Mucosa of descending colon (tissue), 3 donors: ENCODE results near the gene ZNF148. TPM values are rescaled to one million over a fixed set of nuclear protein-coding genes. Genes with fewer than 3 reads are reported as not detected.

ENCODE experiments used
- ATAC-seq: fragments of 200-7000 bp; cut with Tn5 transposase; one replicate; pipeline ENCODE4 v1.9.1; 2020; ENCODE audit warnings: mild to moderate bottlenecking, moderate library complexity
- DNase-seq, 3 donors: peaks; one replicate each; pipeline ENCODE4 v3.0.0-alpha.2; 2020
- H3K36me3 ChIP-seq: fragments of 200-600 bp; one replicate; pipeline ENCODE4 v1.8.0; 2021; ENCODE audit warnings: low read depth, mild to moderate bottlenecking
- H3K4me1 ChIP-seq: fragments of 200-600 bp; one replicate; pipeline ENCODE4 v1.8.0; 2021; ENCODE audit warnings: low read depth, mild to moderate bottlenecking
- H3K4me3 ChIP-seq: fragments of 200-600 bp; one replicate; pipeline ENCODE4 v1.8.0; 2021; ENCODE audit warnings: mild to moderate bottlenecking
- H3K9me3 ChIP-seq: fragments of 200-600 bp; one replicate; pipeline ENCODE4 v1.8.0; 2021; ENCODE audit warnings: mild to moderate bottlenecking
- intact Hi-C, 2 donors: fragments of 100-400 bp; cut with DNase I in 1 of 2; cut with micrococcal nuclease in 1 of 2; formaldehyde crosslinking; loops; one replicate each; pipeline versions ENCODE4 v1.11.0 to v1.11.1; 2022; cut with DNase I, micrococcal nuclease
- total RNA-seq, 3 donors: library from RNA; stranded (reverse); fragmentation: NEBNext Ultra II Directional in 2 of 3; extraction: Animal tissue kit (Norgen Biotek cat#: 25700) in 2 of 3; gene quantifications; one replicate each; pipeline versions ENCODE4 v1.2.1 to v1.2.4, GENCODE V29; 2021 to 2023
- TF ChIP-seq, protein P1 (sequence below): fragments of 200-600 bp; IDR thresholded peaks from one replicate; pipeline ENCODE4 v1.8.0; 2022; ENCODE audit warnings: antibody characterized with exemption, mild to moderate bottlenecking
- donor health status: DM: no; HTN: no; CAD: no; lungs with moderate emphysema.
- donor health status: DM: no; HTN: no; CAD: no.
- donor health status: DM: no; HTN: yes; CAD: no.

Gene ZNF148
- total RNA-seq, 3 donors from 2014 or later: 39.8 to 79.5 (median 42.6) TPM

DNA sequence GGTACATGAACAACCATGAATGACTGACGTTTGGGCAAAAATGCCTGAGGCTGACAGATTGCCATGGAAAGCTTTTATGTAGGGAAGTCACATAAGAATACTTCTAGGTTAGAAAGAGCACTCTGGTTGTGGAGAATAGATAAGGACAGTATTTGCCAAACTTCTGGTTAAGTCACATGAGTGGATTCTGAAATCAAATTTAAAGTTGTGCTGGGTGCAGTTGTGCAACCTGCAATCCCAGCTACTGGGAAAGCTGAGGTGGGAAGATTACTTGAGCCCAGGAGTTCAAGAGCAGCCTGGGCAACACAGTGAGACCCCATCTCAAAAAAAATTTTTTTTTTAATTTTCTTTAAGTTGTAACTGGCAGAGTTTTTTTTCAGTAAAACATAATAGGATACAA is 7.2 kb upstream of the ZNF148 start:
- no peak overlapping the region for H3K4me3 ChIP-seq
- H3K9me3 ChIP-seq: no peaks in the 10 kb centered on the region
- DNase-seq: no peak
- no peaks in the 10 kb centered on the region for H3K36me3 ChIP-seq
- H3K4me1 ChIP-seq: no peaks in the 10 kb centered on the region
- intact Hi-C loops: no loop called here
- TF ChIP-seq, protein P1, sequence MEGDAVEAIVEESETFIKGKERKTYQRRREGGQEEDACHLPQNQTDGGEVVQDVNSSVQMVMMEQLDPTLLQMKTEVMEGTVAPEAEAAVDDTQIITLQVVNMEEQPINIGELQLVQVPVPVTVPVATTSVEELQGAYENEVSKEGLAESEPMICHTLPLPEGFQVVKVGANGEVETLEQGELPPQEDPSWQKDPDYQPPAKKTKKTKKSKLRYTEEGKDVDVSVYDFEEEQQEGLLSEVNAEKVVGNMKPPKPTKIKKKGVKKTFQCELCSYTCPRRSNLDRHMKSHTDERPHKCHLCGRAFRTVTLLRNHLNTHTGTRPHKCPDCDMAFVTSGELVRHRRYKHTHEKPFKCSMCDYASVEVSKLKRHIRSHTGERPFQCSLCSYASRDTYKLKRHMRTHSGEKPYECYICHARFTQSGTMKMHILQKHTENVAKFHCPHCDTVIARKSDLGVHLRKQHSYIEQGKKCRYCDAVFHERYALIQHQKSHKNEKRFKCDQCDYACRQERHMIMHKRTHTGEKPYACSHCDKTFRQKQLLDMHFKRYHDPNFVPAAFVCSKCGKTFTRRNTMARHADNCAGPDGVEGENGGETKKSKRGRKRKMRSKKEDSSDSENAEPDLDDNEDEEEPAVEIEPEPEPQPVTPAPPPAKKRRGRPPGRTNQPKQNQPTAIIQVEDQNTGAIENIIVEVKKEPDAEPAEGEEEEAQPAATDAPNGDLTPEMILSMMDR: no peak
- ATAC-seq: no peak

DNA sequence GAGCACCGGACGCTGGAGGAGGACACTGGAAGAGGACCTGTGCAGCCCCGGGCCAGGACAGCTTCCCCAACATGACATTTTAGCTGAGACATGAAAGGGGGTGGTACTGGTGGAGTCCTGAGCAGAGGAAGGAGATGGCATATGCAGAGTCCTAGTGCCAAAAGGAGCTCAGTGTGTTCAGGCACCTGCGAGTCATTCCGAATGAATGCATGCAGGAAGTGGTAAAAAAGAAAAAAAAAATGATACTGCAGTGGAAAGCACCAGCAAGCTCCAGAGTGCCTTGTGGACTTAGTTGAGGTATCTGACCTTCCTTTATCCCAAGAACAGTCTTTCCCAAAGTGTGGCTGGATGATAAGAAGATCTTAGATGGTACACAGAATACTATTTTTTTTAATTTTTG is 6.6 kb upstream of the ZNF148 start:
- H3K4me1 ChIP-seq: no peaks in the 10 kb centered on the region
- H3K9me3 ChIP-seq: no peaks in the 10 kb centered on the region
- no peaks in the 10 kb centered on the region for H3K36me3 ChIP-seq
- intact Hi-C loops: no loop called here
- DNase-seq (no peak), ATAC-seq (peak; percentile 38)
- TF ChIP-seq, protein P1: no peak
- no peak overlapping the region for H3K4me3 ChIP-seq

DNA sequence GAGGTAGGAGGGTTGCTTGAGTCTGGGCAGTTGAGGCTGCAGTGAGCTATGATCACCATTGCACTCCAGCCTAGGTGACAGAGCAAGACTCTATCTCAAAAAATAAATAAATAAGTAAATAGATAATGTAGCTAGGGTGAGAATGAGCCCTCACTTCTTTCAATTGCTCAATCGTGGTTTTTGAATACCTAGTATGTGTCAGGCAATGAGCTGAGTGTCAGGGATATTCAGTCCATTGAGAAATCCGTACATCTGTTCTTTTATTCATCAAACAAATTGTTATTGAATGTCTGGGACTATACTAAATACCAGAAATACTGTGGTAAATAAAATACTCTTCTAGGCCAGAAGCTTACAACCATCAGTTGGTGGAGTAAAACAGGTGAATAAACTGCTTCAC is 6.2 kb upstream of the ZNF148 start:
- H3K4me1 ChIP-seq: no peaks in the 10 kb centered on the region
- ATAC-seq (no peak), DNase-seq (no peak)
- intact Hi-C loops: no loop called here
- no peaks in the 10 kb centered on the region for H3K36me3 ChIP-seq
- no peak overlapping the region for H3K4me3 ChIP-seq
- TF ChIP-seq, protein P1: no peak
- H3K9me3 ChIP-seq: no peaks in the 10 kb centered on the region

DNA sequence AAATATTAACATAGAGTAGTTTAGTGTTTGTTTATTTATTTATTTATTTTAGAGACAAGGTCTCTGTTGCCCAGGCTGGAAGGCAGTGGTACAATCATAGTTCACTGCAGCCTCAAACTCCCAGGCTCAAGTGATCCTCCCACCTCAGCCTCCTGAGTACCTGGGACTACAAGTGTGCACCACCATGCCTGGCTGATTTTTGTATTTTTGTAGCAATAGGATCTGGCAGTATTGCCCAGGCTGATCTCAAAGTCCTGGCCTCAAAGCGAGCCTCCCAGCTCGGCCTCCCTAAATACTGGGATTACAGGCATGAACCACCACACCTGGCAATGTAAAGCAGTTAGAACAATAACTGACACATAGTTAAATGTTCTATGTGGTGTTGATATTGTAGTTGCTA is 4.4 kb upstream of the ZNF148 start:
- intact Hi-C loops: no loop called here
- ATAC-seq (no peak), DNase-seq (no peak)
- Histone ChIP-seq H3K4me3 (no peak overlapping the region), H3K4me1 (no peaks in the 10 kb centered on the region), H3K9me3 (no peaks in the 10 kb centered on the region), H3K36me3 (no peaks in the 10 kb centered on the region)
- TF ChIP-seq, protein P1: no peak

DNA sequence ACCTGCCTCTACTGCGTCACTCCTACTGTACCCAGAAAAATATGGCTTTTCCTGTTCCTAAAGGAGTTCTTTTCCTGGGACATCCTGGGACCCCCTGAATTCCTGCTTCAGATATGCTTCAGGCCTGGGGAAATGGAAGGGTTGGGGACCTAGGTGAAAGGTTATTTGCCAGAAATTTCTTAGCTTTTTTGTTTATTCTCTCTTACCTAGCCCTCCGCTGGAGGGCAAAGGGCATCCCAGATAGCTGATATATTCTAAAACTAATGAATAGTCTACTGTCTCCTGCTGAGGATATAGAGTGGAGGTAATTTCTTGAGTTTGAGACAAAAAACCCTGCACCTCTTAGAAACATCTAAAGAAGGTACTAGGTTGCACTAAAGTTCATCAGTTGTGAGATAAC is 3.6 kb upstream of the ZNF148 start:
- no peaks in the 10 kb centered on the region for H3K9me3 ChIP-seq
- DNase-seq (no peak), ATAC-seq (no peak)
- TF ChIP-seq, protein P1: no peak
- peaks cover 3% of the 10 kb centered on the region for H3K4me1 ChIP-seq
- H3K36me3 ChIP-seq: no peaks in the 10 kb centered on the region
- H3K4me3 ChIP-seq: no peak overlapping the region
- intact Hi-C loops: no loop called here

DNA sequence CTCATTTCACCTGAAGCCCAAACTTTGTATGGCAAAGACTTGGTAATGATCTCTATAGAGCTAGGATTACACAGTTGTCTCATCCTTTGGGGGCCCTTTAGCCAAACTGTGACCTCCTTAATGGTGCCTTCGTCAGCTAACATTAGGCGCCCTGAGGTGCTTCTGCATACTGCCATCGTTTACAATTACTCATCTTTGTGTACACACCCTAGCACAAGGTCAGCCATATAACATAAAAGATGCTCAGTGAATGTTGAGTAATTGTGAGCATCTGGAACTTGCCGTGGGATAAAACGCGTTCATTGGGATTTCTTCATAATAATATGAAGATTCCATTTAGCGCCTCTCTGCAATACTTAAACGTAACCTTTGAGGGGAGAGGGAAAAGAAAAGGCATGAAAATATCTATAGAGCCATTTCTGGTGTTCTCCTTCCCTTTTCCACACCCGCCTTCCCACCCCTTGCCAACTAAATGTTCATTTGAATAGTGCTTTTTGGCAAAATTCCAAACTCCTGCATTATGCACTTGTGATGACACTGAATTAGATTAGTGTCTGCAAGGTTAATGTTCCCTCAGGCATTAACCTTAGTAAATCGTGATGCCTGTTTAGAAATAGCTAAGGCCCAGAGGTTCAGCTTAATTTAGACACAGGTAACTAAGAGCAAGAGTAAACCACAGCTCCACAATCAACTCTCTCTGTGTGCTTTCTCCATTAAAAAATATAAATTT is 990 bp upstream of the ZNF148 start:
- no peak for DNase-seq
- H3K4me3 ChIP-seq: no peak overlapping the region
- no peaks in the 10 kb centered on the region for H3K9me3 ChIP-seq
- no peaks in the 10 kb centered on the region for H3K36me3 ChIP-seq
- peaks cover 9% of the 10 kb centered on the region for H3K4me1 ChIP-seq
- intact Hi-C loops: no loop called here
- TF ChIP-seq, protein P1: no peak
- ATAC-seq: peak; percentile 32
